ENCODE measurements around the gene FOXL3.

FOXL3 gene

DNA sequence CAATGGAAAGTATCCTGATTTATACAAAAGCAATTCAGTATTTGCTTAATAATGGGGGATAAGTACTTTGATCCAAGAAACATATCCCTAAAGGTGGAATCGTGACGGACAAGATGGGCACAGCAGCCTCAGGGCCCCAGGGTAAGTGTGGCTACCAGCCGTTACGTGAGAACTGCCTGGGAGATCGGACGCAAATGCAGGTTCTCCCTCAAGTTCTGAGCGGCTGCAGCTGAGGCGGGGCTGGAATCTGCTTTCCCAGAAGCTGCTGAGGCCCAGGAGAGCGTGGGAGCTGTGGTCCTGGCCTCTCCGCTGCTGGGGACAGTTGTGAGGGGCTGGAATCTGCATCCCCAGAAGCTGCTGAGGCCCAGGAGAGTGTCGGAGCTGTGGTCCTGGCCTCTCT, 13.5 kb downstream of the FOXL3 start:
- no peak for DNase-seq

DNA sequence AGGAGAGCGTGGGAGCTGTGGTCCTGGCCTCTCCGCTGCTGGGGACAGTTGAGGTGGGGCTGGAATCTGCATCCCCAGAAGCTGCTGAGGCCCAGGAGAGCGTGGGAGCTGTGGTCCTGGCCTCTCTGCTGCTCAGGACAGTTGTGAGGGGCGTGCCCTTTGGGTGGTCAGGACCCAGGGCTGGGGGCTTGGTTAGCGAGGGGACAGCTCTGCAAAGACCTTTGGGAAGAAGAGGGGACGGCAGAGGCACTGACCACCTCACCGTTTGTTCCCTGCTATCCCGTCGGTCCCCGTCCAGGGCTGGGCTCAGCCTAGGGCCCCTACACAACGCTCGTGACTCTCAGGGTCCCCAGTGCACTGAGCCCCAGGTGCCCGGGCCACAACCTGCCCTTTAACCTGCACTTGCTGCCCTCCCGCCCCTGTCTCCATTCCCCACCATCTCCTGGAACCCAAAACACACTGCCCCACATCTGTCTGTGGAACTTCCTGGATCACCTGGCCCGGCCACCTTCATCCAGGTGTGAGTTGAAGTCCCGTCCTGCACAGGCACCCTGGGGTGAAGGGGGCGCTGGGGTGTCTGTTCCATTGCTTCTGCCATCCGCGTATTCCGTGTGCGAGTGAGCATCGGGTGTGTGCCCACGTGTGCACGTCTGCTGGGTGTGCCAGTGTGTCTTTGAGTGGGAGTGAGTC, 14.1 kb downstream of the FOXL3 start:
- no peak for DNase-seq

DNA sequence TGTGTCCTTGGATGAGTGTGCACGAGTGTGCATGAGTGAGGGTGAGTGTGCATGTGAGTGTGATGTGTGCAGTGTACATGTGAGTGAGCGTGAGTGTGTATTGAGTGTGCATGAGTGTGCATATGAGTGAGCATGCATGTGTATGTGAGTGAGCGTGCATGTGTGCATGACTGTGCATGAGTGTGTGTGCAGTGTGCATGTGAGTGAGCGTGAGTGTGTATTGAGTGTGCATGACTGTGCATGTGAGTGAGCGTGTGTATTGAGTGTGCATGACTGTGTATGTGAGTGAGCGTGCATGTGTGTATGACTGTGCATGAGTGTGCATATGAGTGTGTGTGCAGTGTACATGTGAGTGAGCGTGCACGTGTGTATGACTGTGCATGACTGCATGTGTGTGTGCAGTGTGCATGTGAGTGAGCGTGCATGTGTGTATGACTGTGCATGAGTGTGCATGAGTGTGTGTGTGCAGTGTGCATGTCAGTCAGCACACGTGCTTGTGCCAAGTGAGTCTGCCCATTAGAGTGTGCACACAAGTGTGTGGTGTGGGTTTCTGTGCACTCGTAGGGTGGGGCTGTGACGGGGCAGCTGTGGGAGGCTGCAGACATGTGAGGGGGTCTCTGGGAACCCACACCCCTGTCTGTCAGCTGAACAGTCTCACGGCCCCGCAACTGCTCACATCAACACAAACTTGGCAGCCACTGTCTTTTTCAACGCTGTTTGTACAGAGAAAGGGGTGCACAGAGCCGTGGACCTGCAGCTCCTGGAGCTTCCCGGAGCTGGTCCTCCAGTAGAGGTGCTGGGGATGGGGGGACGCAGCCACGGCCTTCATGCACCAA, 14.8 kb downstream of the FOXL3 start:
- DNase-seq = no peak

DNA sequence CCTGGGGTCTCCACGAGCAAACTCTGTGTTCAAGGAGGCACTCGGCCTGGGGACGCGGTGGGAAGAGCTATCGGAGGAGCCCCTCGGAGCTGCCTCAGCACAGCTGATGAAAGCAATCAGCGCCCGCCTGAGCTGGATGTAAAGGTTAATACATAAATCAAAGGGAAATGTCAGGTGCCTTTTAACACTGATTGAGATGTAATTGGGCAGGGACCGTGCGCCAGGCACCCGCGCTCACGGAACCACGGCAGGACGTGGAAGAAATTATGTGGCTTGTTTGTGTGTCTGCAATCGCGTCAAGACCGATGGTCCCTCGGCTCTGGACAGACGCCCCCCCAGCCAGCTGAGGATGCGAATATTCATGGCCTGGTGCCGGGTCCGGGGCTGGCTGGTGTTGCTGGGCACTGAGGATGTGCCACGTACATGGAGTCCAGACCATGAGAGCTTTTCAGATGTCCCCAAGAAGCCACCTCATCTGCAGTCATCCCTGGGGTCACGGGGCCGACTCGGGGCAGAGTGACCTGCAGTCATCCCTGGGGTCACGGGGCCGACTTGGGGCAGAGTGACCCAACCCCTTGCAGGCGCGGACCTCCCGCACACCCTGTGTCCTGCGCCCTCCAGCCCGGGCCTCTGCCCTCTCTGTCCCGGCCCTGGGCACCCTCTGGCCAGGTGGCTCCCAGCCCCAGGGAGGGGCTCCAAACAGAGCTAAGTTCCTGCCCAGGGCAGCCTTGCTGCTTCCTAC, 15.6 kb downstream of the FOXL3 start:
- DNase-seq = no peak

GRCh38 chr7:307970-308369, 18.0 kb downstream of the FOXL3 start:
- no peak for DNase-seq

GRCh38 chr7:309586-310228, 19.7 kb downstream of the FOXL3 start:
- no peak for DNase-seq

DNA sequence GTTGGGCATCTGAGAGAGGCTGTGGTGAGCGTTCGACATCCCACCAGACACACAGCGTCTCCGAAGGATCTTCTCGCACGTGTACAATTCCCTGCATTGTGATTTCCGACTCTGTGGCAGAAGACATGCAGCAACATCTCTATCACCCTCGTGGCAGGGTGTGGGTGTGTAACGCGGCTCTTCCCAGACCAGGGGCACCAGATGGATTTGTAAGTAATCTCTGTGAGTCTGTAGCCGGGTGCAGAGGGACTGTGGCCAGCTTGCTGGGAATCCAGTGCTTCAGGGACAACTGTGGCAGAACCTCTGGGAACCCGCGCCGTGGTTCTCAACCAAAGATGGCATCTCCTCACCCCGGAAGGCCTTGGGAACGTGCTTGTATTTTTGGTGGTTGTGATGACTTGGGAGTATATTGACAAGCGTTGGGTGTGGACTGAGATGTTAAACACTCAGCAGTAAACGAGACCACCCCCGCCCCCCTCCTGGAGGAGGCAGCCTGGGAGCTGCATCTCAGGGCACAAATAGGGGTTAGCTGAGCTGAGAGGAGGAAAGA, 21.2 kb downstream of the FOXL3 start:
- DNase-seq = no peak

DNA sequence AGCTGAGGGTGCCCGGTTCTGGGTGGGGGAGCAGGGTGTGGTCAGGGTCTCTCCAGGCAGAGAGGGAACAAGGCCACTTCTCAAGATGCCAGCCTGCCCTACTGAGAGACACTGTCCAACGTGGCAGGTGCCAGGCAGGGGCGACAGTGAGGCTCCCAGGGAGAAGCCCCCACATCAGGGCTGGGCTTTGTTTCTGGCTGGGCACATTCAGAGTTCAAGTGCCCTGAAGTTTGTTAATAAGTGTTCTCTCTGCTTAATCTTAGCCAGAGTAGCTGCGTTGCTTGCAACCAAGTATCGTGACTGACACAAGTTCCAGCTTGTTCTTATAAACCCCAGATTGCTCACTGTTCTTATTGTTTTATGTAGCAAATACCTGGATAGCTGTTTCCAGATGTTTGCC, 21.8 kb downstream of the FOXL3 start:
- no peak for DNase-seq

DNA sequence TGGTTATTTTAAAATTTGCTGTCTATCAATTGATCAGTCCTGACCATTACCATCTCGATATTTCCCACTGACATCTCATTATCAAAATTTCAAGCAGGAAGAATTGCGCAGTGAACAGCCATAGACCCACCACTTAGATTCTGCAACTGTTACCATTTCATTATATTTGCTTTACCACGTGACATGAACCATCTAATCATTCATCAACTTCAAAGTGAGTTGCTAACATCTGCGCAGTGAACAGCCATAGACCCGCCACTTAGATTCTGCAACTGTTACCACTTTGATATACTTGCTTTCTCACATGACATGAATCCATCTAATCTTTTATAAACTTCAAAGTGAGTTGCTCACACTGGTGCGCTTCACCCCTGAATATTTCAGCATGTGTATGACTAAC, 22.5 kb downstream of the FOXL3 start:
- no peak for DNase-seq

GRCh38 chr7:314853-315252, 24.9 kb downstream of the FOXL3 start:
- no peak for DNase-seq

GRCh38 chr7:315516-316265, 25.7 kb downstream of the FOXL3 start:
- DNase-seq = no peak

DNA sequence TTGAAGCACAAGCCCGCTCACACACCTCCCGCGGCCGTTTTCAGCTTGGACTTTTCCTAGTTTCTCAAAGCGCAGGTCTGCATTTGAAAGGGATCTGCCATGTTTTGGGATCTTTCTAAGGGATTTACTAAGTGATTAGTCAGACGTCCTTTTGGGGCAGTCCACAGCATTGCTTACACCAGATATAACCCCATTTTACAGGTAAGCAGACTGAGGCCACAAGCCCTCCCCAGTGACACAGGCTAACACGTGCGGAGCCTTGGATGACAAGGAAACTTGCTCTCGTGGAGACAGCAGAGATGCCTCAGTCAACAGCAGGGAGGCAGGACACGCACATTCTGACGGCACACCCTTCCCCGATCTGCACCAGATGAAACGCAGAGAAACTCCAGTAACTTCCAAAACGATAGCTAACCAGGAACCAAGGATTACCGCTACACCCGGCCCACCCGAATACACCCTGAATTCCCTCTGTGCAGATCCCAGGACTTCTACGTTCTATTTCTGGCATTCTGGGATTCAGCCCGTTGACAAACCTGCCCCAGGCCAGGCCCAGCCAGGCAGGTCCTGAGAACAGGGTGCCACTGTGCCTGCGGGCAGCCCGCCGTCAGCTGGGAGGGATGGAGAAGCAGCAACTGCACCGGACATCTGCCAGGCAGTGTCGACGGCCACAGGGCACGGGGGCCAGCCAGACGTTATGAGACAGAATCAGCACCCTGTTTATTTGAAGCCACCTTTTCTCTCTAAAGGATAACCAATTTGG, 27.9 kb downstream of the FOXL3 start:
- DNase-seq = no peak

DNA sequence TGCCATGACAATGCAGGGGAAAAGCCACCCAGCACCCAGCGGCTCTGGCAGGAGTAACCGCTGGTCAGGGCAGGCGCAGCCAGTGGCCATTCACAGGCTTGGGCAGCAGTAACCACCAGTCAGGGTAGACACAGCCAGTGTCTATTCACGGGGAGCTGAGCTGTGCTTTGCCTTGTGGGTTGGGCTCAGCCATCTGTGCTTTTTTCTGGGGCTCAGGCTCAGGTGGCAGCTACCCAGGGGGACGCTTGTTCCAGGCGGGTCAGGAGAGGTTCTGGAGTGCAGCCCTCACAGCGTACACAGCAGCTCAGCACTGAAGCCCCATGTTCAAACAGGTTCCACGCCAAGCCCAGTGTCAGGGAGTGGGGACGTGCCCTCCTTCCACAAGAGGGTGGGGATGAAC, 28.5 kb downstream of the FOXL3 start:
- no peak for DNase-seq

- no peak for DNase-seq
These were observed 29.1 kb downstream of the FOXL3 start for GRCh38 chr7:318878-319661.

GRCh38 chr7:320297-320696, 30.3 kb downstream of the FOXL3 start:
- no peak for DNase-seq

DNA sequence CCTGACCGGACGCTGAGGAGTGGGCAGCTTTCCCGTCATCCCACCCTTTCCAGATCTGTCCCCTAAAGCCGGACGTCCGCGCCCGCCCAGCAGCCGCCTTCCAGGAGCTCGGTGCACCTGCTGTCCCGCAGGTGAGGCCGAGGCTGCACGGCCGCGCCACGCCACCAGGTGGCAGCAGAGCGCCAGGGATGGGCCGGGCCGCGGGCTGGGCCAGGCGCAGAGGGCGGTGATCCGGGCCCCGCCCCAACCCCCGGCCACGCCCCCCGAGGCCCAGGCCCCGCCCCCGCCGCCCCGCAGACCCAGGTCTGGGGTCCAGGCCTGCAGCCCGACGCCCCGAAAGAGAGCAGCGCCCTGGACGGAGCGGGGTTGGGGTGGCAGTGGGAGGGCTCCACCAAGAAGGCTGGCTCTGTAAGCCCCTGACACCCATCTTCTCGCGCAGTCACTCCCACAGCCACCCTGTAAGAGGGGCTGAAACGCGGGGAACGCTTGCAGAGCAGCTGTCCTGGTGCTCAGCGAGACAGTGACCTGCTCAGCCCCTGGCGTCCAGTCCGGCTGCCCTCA, 32.2 kb downstream of the FOXL3 start:
- peak; percentile 16 for DNase-seq

DNA sequence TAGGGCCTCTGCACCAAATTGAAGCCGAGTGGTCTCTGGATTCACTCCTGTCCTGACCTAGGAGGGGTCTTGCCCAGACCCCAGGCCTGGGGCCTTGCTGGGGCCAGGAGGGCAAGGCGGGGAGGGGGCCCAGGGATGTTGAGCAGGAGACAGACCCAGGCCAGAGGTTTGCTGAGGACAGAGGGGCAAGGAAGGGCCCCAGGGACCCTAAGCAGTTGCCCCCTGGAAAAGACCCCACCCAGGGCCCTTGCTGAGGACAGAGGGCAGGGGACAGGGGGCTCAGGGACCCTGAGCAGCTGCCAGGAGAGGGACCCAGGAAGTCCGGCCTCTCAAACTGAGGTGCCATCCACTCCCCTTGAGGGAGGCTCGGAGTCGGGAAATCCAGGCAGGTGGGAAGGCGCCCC, 32.7 kb downstream of the FOXL3 start:
- no peak for DNase-seq

- DNase-seq = no peak
These were observed 33.4 kb downstream of the FOXL3 start for GRCh38 chr7:323410-323809.

- no peak for DNase-seq
These were observed 34.0 kb downstream of the FOXL3 start for GRCh38 chr7:324011-324410.
